Lung (tissue), 12 donors: ENCODE results near the gene RALGAPA1. TPM values are rescaled to one million over a fixed set of nuclear protein-coding genes. Genes with fewer than 3 reads are reported as not detected.
"Not testable (repeated sequence)": the region's sequence is repeated elsewhere in the genome, so short reads cannot be mapped to it uniquely, and the experiment has no call there.

ENCODE experiments used
- ATAC-seq: fragments of 200-7000 bp; cut with Tn5 transposase; one replicate; pipeline ENCODE4 v1.9.1; 2020; ENCODE audit warnings: moderate number of reproducible peaks; ENCODE audit not compliant: insufficient read depth, low FRiP score
- DNase-seq, 3 donors: peaks; one replicate each; pipeline ENCODE4 v3.0.0-alpha.2; 2013 to 2017
- H3K27ac ChIP-seq, 2 donors: one replicate each; pipeline ENCODE4 v1.5.1; 2013; ENCODE audit warnings: mild to moderate bottlenecking in 2 of 2, moderate library complexity in 2 of 2, control low read depth in 1 of 2, inconsistent platforms in 1 of 2, low read depth in 1 of 2, low read length in 1 of 2
- H3K27me3 ChIP-seq, 3 donors: one replicate each; pipeline ENCODE4 v1.5.1; 2013; ENCODE audit warnings: low read length in 2 of 3; ENCODE audit not compliant: control insufficient read depth in 3 of 3, insufficient read depth in 3 of 3
- H3K36me3 ChIP-seq, 4 donors: one replicate each; pipeline ENCODE4 v1.5.1; 2013; ENCODE audit warnings: low read length in 4 of 4, mild to moderate bottlenecking in 1 of 4, moderate library complexity in 1 of 4; ENCODE audit not compliant: control insufficient read depth in 4 of 4, insufficient read depth in 4 of 4
- H3K4me1 ChIP-seq, 5 donors: one replicate each; pipeline ENCODE4 v1.5.1; 2013; ENCODE audit warnings: low read length in 5 of 5, mild to moderate bottlenecking in 2 of 5, moderate library complexity in 1 of 5; ENCODE audit not compliant: control insufficient read depth in 5 of 5, insufficient read depth in 5 of 5
- H3K4me3 ChIP-seq: one replicate; pipeline ENCODE4 v1.5.1; 2013; ENCODE audit warnings: mild to moderate bottlenecking, control low read depth, moderate library complexity
- H3K9ac ChIP-seq, 2 donors: one replicate each; pipeline ENCODE4 v1.5.1; 2013; ENCODE audit warnings: low read length in 2 of 2, control low read depth in 1 of 2; ENCODE audit not compliant: insufficient read depth in 1 of 2
- H3K9me3 ChIP-seq, 4 donors: one replicate each; pipeline ENCODE4 v1.5.1; 2013; ENCODE audit warnings: low read length in 3 of 4, mild to moderate bottlenecking in 1 of 4, moderate library complexity in 1 of 4; ENCODE audit not compliant: control insufficient read depth in 4 of 4, insufficient read depth in 3 of 4
- WGBS, 2 donors: extraction: QIAGEN DNeasy Blood & Tissue Kit; methylation state at CpG; one replicate each; pipeline ENCODE4 v1.1.7; 2013; 5-methylcytosine and 5-hydroxymethylcytosine counted together
- polyA plus RNA-seq, 2 donors: library from polyadenylated mRNA; stranded (reverse); fragments of 200-250 nt; gene quantifications; one replicate each; pipeline ENCODE4 v1.2.1, GENCODE V29; 2013
- total RNA-seq, 2 donors: library from RNA; depleted of rRNA in 1 of 2; stranded (reverse); fragments of >200 nt in 1 of 2; gene quantifications; one replicate each; pipeline ENCODE4 v1.2.1, GENCODE V29; 2014 to 2021
- TF ChIP-seq, protein P1 (sequence below): IDR thresholded peaks from 2 replicates; pipeline ENCODE4 v1.5.1; 2012; ENCODE audit warnings: mild to moderate bottlenecking; ENCODE audit errors: control extremely low read depth, extremely low read depth
- donor health status: control.
- donor health status: control.
- donor health status: Bipolar disorder and iron deficiency.
- donor health status: healthy.
- donor health status: DM: yes; HTN: yes; CAD: no.

The RALGAPA1 gene
- total and polyA plus RNA-seq, 4 donors = 9.4 to 188 (median 44.9) TPM

GRCh38 chr14:35786856-35787255 lies 22.2 kb downstream of the RALGAPA1 start:
- Histone ChIP-seq H3K27me3 (no peaks in the 10 kb centered on the region), H3K9ac (no peak overlapping the region), H3K9me3 (no peaks in the 10 kb centered on the region), H3K27ac (no peak overlapping the region), H3K36me3 (no peaks in the 10 kb centered on the region), H3K4me3 (no peak overlapping the region), H3K4me1 (peaks cover 0 to 3% (median 0%) of the 10 kb centered on the region in 5 donors)
- DNase-seq (no peak), ATAC-seq (no peak)
- WGBS, 2 donors = 93 to 96% methylated on average over 2 of the region's 2 CpGs
- TF ChIP-seq, protein P1, sequence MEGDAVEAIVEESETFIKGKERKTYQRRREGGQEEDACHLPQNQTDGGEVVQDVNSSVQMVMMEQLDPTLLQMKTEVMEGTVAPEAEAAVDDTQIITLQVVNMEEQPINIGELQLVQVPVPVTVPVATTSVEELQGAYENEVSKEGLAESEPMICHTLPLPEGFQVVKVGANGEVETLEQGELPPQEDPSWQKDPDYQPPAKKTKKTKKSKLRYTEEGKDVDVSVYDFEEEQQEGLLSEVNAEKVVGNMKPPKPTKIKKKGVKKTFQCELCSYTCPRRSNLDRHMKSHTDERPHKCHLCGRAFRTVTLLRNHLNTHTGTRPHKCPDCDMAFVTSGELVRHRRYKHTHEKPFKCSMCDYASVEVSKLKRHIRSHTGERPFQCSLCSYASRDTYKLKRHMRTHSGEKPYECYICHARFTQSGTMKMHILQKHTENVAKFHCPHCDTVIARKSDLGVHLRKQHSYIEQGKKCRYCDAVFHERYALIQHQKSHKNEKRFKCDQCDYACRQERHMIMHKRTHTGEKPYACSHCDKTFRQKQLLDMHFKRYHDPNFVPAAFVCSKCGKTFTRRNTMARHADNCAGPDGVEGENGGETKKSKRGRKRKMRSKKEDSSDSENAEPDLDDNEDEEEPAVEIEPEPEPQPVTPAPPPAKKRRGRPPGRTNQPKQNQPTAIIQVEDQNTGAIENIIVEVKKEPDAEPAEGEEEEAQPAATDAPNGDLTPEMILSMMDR = no peak

DNA sequence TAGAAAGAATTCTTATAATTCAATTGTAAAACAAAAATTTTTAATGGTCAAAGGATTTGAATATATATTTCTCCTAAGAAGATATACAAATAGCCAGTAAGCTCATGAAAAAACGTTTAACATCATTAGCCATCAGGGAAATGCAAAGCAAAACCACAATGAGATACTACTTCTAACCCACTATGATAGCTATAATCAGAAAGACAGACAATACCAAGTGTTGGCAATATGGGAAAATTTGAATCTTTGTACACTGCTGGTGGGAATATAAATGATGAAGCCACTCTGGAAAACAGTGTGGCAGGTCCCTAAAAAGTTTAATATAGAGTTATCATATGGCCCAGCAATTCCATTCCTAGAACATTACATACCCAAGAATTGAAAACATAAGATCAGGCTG lies 25.4 kb downstream of the RALGAPA1 start:
- Histone ChIP-seq H3K9ac (no peak overlapping the region), H3K36me3 (no peaks in the 10 kb centered on the region), H3K27ac (no peak overlapping the region), H3K4me3 (no peak overlapping the region), H3K27me3 (no peaks in the 10 kb centered on the region), H3K4me1 (peaks cover 0 to 3% (median 0%) of the 10 kb centered on the region in 5 donors), H3K9me3 (peaks cover 0 to 3% (median under 1%) of the 10 kb centered on the region in 4 donors)
- WGBS, 2 donors = 64 to 76% methylated on average over 1 of the region's 1 CpG
- TF ChIP-seq, protein P1 = no peak
- ATAC-seq (no peak), DNase-seq (no peak)

DNA sequence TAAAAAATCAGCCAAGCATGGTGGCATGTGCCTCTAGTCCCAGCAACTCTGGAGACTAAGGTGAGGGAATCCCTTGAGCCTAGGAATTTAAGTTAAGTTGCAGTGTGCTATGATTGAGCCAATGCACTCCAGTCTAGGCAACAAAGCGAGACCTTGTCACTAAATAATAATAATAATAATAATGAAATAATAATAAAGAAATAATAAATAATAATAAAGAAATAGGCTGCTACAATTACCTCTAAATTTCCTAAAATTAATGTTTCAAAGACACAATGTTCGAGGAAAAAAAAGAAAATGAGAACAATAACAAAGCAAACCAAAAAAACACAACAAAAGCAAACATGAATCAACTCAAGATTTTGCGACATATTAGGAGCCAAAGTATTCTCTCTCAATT lies 29.7 kb downstream of the RALGAPA1 start:
- TF ChIP-seq, protein P1 = no peak
- no peaks in the 10 kb centered on the region for H3K4me1 ChIP-seq
- ATAC-seq (no peak), DNase-seq (no peak)
- no peaks in the 10 kb centered on the region for H3K27me3 ChIP-seq
- H3K4me3 ChIP-seq = no peak overlapping the region
- no peak overlapping the region for H3K9ac ChIP-seq
- whole genome bisulfite sequencing, 2 donors = 96 to 98% methylated on average over 3 of the region's 3 CpGs
- H3K27ac ChIP-seq = no peak overlapping the region
- H3K36me3 ChIP-seq = no peaks in the 10 kb centered on the region
- peaks cover 0 to 3% (median under 1%) of the 10 kb centered on the region in 4 donors for H3K9me3 ChIP-seq

DNA sequence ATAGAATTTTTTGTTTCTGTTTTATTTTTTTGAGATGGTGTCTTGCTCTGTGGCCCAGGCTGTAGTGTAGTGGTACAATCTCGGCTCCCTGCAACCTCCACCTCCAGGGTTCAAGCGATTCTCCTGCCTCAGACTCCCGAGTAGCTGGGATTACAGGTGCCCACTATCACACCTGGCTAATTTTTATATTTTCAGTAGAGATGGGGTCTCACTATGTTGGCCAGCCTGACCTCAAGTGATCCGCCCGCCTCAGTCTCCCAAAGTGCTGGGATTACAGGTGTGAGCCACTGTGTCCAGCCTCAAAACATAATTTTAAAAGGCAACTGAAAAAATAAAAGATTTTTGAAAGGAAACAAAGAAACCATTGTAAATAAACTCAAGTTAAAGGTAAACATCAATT lies 31.5 kb downstream of the RALGAPA1 start:
- not testable (repeated sequence) for H3K9ac ChIP-seq, H3K9me3 ChIP-seq, H3K36me3 ChIP-seq, ATAC-seq, H3K4me1 ChIP-seq, H3K27ac ChIP-seq, DNase-seq, H3K4me3 ChIP-seq, H3K27me3 ChIP-seq
- WGBS, 2 donors = 95 to 97% methylated on average over 5 of the region's 5 CpGs
